Measurements from ENCODE around the gene PER1. TPM values are rescaled to one million over a fixed set of nuclear protein-coding genes. Genes with fewer than 3 reads are reported as not detected.

Gene PER1
- total and polyA plus RNA-seq, 4 donors = 25.4 to 61.1 (median 28.7) TPM

GRCh38 chr17:8122924-8123694 is 29.1 kb downstream of the PER1 start:
- Histone ChIP-seq H3K27ac (ENCODE audit: low read depth, low read length) (no peak overlapping the region), H3K4me1 (ENCODE audit: control insufficient read depth, insufficient read depth, low read length) (peaks cover 71% of the 10 kb centered on the region), H3K36me3 (ENCODE audit: control insufficient read depth, insufficient read depth, low read length) (no peaks in the 10 kb centered on the region), H3K9me3 (ENCODE audit: control insufficient read depth, insufficient read depth, low read length) (no peaks in the 10 kb centered on the region), H3K27me3 (ENCODE audit: control insufficient read depth, insufficient read depth, low read length) (peaks cover 37% of the 10 kb centered on the region), H3K4me3 (ENCODE audit: low read depth, low read length) (peak overlapping the region; percentile 82)
- under 1% methylated on average over 53 of the region's 55 CpGs for WGBS (ENCODE audit: insufficient coverage)
- peak in 2 of 6 donors; percentile 47 to 55 for DNase-seq (ENCODE audit: low read depth in 4 of 6, low spot score in 6 of 6)

- Histone ChIP-seq H3K27ac (ENCODE audit: low read depth, low read length) (no peak overlapping the region), H3K4me1 (ENCODE audit: control insufficient read depth, insufficient read depth, low read length) (peaks cover 76% of the 10 kb centered on the region), H3K27me3 (ENCODE audit: control insufficient read depth, insufficient read depth, low read length) (peaks cover 40% of the 10 kb centered on the region), H3K36me3 (ENCODE audit: control insufficient read depth, insufficient read depth, low read length) (no peaks in the 10 kb centered on the region), H3K4me3 (ENCODE audit: low read depth, low read length) (peak overlapping the region; percentile 82), H3K9me3 (ENCODE audit: control insufficient read depth, insufficient read depth, low read length) (no peaks in the 10 kb centered on the region)
- WGBS (ENCODE audit: insufficient coverage) = under 1% methylated on average over 25 of the region's 29 CpGs
- peak in 2 of 6 donors; percentile 51 to 63 for DNase-seq (ENCODE audit: low read depth in 4 of 6, low spot score in 6 of 6)
These were observed 29.7 kb downstream of the PER1 start for GRCh38 chr17:8122422-8122923.

GRCh38 chr17:8121681-8122421 is 30.4 kb downstream of the PER1 start:
- H3K27me3 ChIP-seq (ENCODE audit: control insufficient read depth, insufficient read depth, low read length) = peaks cover 44% of the 10 kb centered on the region
- no peaks in the 10 kb centered on the region for H3K9me3 ChIP-seq (ENCODE audit: control insufficient read depth, insufficient read depth, low read length)
- WGBS (ENCODE audit: insufficient coverage) = under 1% methylated on average over 66 of the region's 76 CpGs
- H3K4me3 ChIP-seq (ENCODE audit: low read depth, low read length) = peak overlapping the region; percentile 82
- H3K36me3 ChIP-seq (ENCODE audit: control insufficient read depth, insufficient read depth, low read length) = no peaks in the 10 kb centered on the region
- peak in 2 of 6 donors; percentile 83 to 84 for DNase-seq (ENCODE audit: low read depth in 4 of 6, low spot score in 6 of 6)
- H3K27ac ChIP-seq (ENCODE audit: low read depth, low read length) = no peak overlapping the region
- H3K4me1 ChIP-seq (ENCODE audit: control insufficient read depth, insufficient read depth, low read length) = peaks cover 76% of the 10 kb centered on the region

GRCh38 chr17:8121407-8121680 is 30.9 kb downstream of the PER1 start:
- H3K4me1 ChIP-seq (ENCODE audit: control insufficient read depth, insufficient read depth, low read length) = peaks cover 77% of the 10 kb centered on the region
- peaks cover 49% of the 10 kb centered on the region for H3K27me3 ChIP-seq (ENCODE audit: control insufficient read depth, insufficient read depth, low read length)
- no peaks in the 10 kb centered on the region for H3K36me3 ChIP-seq (ENCODE audit: control insufficient read depth, insufficient read depth, low read length)
- no peak overlapping the region for H3K27ac ChIP-seq (ENCODE audit: low read depth, low read length)
- WGBS (ENCODE audit: insufficient coverage) = 0% methylated on average over 13 of the region's 25 CpGs
- H3K9me3 ChIP-seq (ENCODE audit: control insufficient read depth, insufficient read depth, low read length) = no peaks in the 10 kb centered on the region
- H3K4me3 ChIP-seq (ENCODE audit: low read depth, low read length) = peak overlapping the region; percentile 84
- no peak for DNase-seq (ENCODE audit: low read depth in 4 of 6, low spot score in 6 of 6)

- H3K4me1 ChIP-seq (ENCODE audit: control insufficient read depth, insufficient read depth, low read length) = peaks cover 73% of the 10 kb centered on the region
These were observed 31.4 kb downstream of the PER1 start for GRCh38 chr17:8120520-8121406.

GRCh38 chr17:8119581-8120519 is 32.4 kb downstream of the PER1 start:
- Histone ChIP-seq H3K4me1 (ENCODE audit: control insufficient read depth, insufficient read depth, low read length) (peaks cover 65% of the 10 kb centered on the region), H3K9me3 (ENCODE audit: control insufficient read depth, insufficient read depth, low read length) (no peaks in the 10 kb centered on the region), H3K27me3 (ENCODE audit: control insufficient read depth, insufficient read depth, low read length) (peaks cover 57% of the 10 kb centered on the region), H3K4me3 (ENCODE audit: low read depth, low read length) (peak overlapping the region; percentile 84), H3K36me3 (ENCODE audit: control insufficient read depth, insufficient read depth, low read length) (no peaks in the 10 kb centered on the region), H3K27ac (ENCODE audit: low read depth, low read length) (peak overlapping the region; percentile 92)
- WGBS (ENCODE audit: insufficient coverage) = 0% methylated on average over 14 of the region's 28 CpGs
- peak in 4 of 6 donors; percentile 88 to 98 (median 94) for DNase-seq (ENCODE audit: low read depth in 4 of 6, low spot score in 6 of 6)

More at GRCh38 chr17:8120520-8121406, 31.4 kb downstream of the PER1 start:
- Histone ChIP-seq H3K27me3 (ENCODE audit: control insufficient read depth, insufficient read depth, low read length) (peaks cover 54% of the 10 kb centered on the region), H3K36me3 (ENCODE audit: control insufficient read depth, insufficient read depth, low read length) (no peaks in the 10 kb centered on the region), H3K9me3 (ENCODE audit: control insufficient read depth, insufficient read depth, low read length) (no peaks in the 10 kb centered on the region), H3K4me3 (ENCODE audit: low read depth, low read length) (peak overlapping the region; percentile 84), H3K27ac (ENCODE audit: low read depth, low read length) (peak overlapping the region; percentile 92)
- WGBS (ENCODE audit: insufficient coverage) = 2% methylated on average over 24 of the region's 40 CpGs
- DNase-seq (ENCODE audit: low read depth in 4 of 6, low spot score in 6 of 6) = peak in 2 of 6 donors; percentile 83 to 87

- no peaks in the 10 kb centered on the region for H3K36me3 ChIP-seq (ENCODE audit: control insufficient read depth, insufficient read depth, low read length)
- no peaks in the 10 kb centered on the region for H3K9me3 ChIP-seq (ENCODE audit: control insufficient read depth, insufficient read depth, low read length)
- H3K4me1 ChIP-seq (ENCODE audit: control insufficient read depth, insufficient read depth, low read length) = peaks cover 56% of the 10 kb centered on the region
- 0% methylated on average over 27 of the region's 38 CpGs for WGBS (ENCODE audit: insufficient coverage)
- peak overlapping the region; percentile 92 for H3K27ac ChIP-seq (ENCODE audit: low read depth, low read length)
- H3K27me3 ChIP-seq (ENCODE audit: control insufficient read depth, insufficient read depth, low read length) = peaks cover 57% of the 10 kb centered on the region
- peak in 4 of 6 donors; percentile 79 to 97 (median 89) for DNase-seq (ENCODE audit: low read depth in 4 of 6, low spot score in 6 of 6)
- H3K4me3 ChIP-seq (ENCODE audit: low read depth, low read length) = peak overlapping the region; percentile 84
These were observed 33.2 kb downstream of the PER1 start for GRCh38 chr17:8118769-8119580.
